ENCODE data around the gene TMEM212. TPM values are rescaled to one million over a fixed set of nuclear protein-coding genes. Genes with fewer than 3 reads are reported as not detected.

The TMEM212 gene
- total and polyA plus RNA-seq, 9 of the 15 experiments (the other 6 are each of a cell fraction or from before 2014, with no cell fraction given): not detected

- TF ChIP-seq USF2 (CRISPR knock-in tag; IDR thresholded peaks at IDR 0.05) (no peak), HDAC8 (tag; IDR thresholded peaks at IDR 0.05) (0 out of 2 replicates have a peak, but pooled peaks have one; percentile 41), ZNF444 (CRISPR knock-in tag; IDR thresholded peaks at IDR 0.05) (no peak), BDP1 (IDR thresholded peaks at IDR 0.05; ENCODE audit: insufficient read depth, insufficient read length) (no peak), EP300 (IDR thresholded peaks at IDR 0.05; ENCODE audit: low read length) (peak; percentile 94), PHF21A (IDR thresholded peaks at IDR 0.05; ENCODE audit: borderline replicate concordance, low read depth) (no peak; the same call in 1 of the 2 replicates), PBX2 (CRISPR knock-in tag; IDR thresholded peaks at IDR 0.05; ENCODE audit: low read depth) (no peak), PBX2 (tag; conservative IDR thresholded peaks at IDR 0.05; ENCODE audit: low read depth) (peak; percentile 85), STAT5B (CRISPR knock-in tag; IDR thresholded peaks at IDR 0.05) (no peak), POLR2AphosphoS5 (IDR thresholded peaks at IDR 0.05; ENCODE audit: control insufficient read depth, insufficient read depth, low read depth, low read length) (no peak), TGIF2 (CRISPR knock-in tag; IDR thresholded peaks at IDR 0.05) (no peak), RB1 (IDR thresholded peaks at IDR 0.05; ENCODE audit: low read depth) (no peak), ZZZ3 (IDR thresholded peaks at IDR 0.05) (no peak), TAF9B (IDR thresholded peaks at IDR 0.05; ENCODE audit: partially characterized antibody) (no peak), STAG1 (CRISPR knock-in tag; IDR thresholded peaks at IDR 0.05; ENCODE audit: borderline replicate concordance) (no peak), HNRNPUL1 (IDR thresholded peaks at IDR 0.05; ENCODE audit: low read length) (no peak), ZBTB26 (CRISPR knock-in tag; IDR thresholded peaks at IDR 0.05) (no peak), ZNF699 (CRISPR knock-in tag; IDR thresholded peaks at IDR 0.05; ENCODE audit: insufficient replicate concordance) (no peak), ZBTB49 (CRISPR knock-in tag; IDR thresholded peaks at IDR 0.05; ENCODE audit: borderline replicate concordance) (no peak), ELK1 (CRISPR knock-in tag; IDR thresholded peaks at IDR 0.05) (no peak), KLF6 (CRISPR knock-in tag; IDR thresholded peaks at IDR 0.05; ENCODE audit: borderline replicate concordance) (peak; percentile 59; the same call in 1 of the 2 replicates)
Observed at GRCh38 chr3:171813897-171814460, 29.2 kb upstream of the TMEM212 start (continued).
